Activated naive CD4-positive, alpha-beta T cell treated with Interleukin-2 at 50 U/mL for 16 hours (primary cell): ENCODE data around the gene EPSTI1.
"Not testable (repeated sequence)": the region's sequence is repeated elsewhere in the genome, so short reads cannot be mapped to it uniquely, and the experiment has no call there.

Source experiments
- DNase-seq: peaks from one replicate; pipeline ENCODE4 v3.0.0-alpha.2; 2020

EPSTI1 gene

DNA sequence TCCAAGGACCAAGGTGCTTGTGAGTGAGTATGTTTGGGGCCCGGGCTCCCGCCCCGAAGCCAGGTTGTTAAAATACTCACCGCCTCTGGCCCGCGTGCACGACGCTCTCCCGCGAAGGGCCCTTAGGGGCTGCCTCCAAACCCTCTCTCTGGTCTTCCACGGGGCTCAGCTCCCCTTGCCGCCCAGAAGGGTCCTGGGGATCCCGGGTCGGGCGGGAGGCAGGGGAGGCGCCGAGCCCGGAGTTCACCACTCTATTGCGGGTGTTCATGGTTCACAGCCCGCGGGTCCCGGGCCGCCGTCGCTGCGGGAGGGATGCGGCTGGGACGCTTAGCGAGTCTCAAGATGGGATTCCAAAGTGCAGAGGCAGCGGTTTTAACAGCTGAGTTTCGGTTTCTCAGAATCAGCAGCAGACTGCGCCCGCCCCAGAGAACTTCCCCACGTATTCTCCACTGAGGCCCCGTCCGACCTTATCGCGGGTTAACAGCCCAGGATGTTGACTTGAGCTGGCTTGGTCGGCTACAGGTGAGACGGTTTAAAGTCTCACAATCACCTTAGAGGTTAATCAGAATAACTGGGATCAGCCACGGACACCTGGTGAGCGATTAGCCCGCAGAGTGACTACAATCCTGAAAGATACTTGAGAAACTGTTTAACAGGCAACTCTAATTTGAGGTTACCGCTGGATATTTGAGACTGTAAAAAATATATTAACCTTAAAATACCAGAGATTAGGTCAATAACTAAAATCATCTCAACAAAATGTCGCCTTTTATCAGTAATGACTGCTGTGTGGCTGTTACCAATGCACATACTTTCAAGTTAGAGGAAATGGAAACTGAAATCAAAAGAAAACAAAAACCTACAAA lies at the start of gene EPSTI1:
Gene EPSTI1, minus strand, starts transcription at position 344 of the 866 bp plus-strand sequence. Its CDS starts 76 bp downstream, at position 268.
- DNase-seq = peak; percentile 76

GRCh38 chr13:43041369-43041921 lies 49.4 kb upstream of the EPSTI1 start:
- no peak for DNase-seq

DNA sequence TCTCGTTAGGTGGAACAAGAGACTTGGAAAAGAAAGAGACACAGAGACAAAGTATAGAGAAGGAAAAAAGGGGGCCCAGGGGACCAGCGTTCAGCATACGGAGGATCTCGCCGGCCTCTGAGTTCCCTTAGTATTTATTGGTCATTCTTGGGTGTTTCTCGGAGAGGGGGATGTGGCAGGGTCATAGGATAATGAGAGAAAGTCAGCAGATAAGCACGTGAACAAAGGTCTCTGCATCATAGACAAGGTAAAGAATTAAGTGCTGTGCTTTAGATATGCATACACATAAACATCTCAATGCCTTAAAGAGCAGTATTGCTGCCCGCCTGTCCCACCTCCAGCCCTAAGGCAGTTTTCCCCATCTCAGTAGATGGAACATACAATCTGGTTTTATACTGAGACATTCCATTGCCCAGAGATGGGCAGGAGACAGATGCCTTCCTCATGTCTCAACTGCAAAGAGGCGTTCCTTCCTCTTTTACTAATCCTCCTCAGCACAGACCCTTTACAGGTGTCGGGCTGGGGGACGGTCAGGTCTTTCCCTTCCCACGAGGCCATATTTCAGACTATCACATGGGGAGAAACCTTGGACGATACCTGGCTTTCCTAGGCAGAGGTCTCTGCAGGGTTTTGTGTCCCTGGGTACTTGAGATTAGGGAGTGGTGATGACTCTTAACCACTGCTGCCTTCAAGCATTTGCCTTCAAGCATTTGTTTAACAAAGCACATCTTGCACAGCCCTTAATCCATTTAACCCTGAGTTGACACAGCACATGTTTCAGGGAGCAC lies 48.7 kb upstream of the EPSTI1 start:
- not testable (repeated sequence) for DNase-seq

GRCh38 chr13:43039966-43040365 lies 47.9 kb upstream of the EPSTI1 start:
- DNase-seq = no peak

- no peak for DNase-seq
Measured at GRCh38 chr13:43036351-43037250, 44.6 kb upstream of the EPSTI1 start.

- DNase-seq = no peak
Measured at GRCh38 chr13:43033038-43033437, 41.0 kb upstream of the EPSTI1 start.

- no peak for DNase-seq
Measured at GRCh38 chr13:43031881-43032280, 39.8 kb upstream of the EPSTI1 start.

GRCh38 chr13:43030548-43030947 lies 38.5 kb upstream of the EPSTI1 start:
- no peak for DNase-seq

DNA sequence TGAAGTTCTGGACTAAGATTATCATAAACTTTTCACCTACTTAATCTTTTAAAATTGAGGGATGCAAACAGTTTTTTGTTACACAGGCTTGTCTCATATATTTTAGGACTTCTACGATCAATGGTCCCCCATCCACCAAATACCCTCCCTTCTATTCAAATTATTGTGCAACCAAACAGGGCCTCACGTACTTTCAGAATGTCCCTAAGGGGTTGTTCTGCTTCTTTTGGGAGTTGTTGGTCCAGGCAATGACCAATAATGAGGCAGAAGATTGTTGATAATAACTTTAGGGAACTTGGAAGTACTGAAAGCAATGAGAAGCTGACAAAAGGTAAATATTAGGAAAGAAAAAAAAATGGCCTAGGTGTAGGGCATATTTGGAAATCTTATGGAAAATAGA lies 34.2 kb upstream of the EPSTI1 start:
- no peak for DNase-seq

GRCh38 chr13:43023289-43023963 lies 31.4 kb upstream of the EPSTI1 start, which contains the start of gene DNAJC15:
TSS of gene DNAJC15 (plus strand) at chr13:43023586. CDS start at chr13:43023627, 41 bp downstream.
- peak; percentile 61 for DNase-seq

- DNase-seq = no peak
Measured at GRCh38 chr13:43022934-43023288, 30.9 kb upstream of the EPSTI1 start.

GRCh38 chr13:43021926-43022670 lies 30.1 kb upstream of the EPSTI1 start:
- DNase-seq = no peak

DNA sequence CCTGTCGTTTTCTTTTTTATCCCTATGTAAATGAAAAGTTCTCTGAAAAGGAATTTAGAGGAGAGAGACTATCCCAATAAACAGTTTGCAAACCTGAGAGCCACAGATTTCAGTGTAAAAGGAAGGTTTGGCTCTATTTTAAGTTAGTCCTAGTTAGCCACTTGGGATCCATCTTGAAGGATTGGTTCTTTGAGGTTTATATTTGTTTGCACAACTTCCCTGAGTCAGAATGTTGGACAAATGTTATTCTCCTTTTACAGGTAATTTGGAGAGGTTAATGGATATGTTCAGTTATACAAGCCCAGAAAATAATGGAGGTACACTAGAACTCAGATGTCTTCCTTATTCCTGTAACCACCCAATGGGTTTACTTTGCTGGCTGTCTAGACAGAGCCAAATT lies 28.8 kb upstream of the EPSTI1 start:
- DNase-seq = no peak

DNA sequence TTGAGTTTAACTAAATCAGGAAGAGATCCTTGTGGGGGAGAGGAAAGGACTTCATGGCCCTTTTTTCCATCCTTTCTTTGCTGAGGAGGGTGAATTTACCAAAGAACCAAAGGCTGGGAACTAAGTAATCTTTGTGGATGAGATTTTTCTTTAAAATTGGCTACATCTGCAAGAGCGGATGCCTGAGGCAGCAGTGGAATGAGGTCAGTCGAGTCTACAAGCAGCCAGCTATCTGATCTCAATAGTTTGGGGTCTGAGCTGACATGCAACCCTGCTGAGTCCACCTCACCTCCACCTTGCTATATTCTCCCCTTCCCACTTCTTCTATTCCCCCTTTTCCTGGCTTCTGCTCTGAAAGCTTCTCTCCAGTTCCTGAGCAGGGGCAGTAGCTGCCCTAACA lies 27.8 kb upstream of the EPSTI1 start:
- no peak for DNase-seq

GRCh38 chr13:43016226-43016625 lies 24.2 kb upstream of the EPSTI1 start:
- DNase-seq = no peak

DNA sequence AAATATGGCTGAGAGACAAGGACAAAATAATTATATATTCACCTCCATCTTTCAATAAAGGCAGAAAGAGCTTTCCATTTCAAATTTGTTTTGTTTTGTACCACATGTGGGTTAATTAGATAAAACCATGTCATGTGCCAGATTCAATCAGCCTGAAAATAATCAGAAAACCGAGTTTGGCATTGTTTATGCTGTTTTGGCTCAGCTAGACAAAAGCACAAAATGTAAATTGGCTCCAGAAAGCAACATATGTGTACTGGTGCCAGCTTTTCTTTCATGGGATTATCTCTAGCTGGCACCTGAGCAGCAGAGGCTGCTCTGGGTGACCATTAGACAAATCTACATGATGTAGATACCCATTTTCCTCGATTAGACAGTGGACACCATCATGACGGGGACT lies 22.1 kb upstream of the EPSTI1 start:
- no peak for DNase-seq

- no peak for DNase-seq
Measured at GRCh38 chr13:43009506-43009905, 17.5 kb upstream of the EPSTI1 start.

- DNase-seq = no peak
Measured at GRCh38 chr13:43008596-43008995, 16.6 kb upstream of the EPSTI1 start.

- no peak for DNase-seq
Measured at GRCh38 chr13:43006893-43007631, 15.0 kb upstream of the EPSTI1 start.

DNA sequence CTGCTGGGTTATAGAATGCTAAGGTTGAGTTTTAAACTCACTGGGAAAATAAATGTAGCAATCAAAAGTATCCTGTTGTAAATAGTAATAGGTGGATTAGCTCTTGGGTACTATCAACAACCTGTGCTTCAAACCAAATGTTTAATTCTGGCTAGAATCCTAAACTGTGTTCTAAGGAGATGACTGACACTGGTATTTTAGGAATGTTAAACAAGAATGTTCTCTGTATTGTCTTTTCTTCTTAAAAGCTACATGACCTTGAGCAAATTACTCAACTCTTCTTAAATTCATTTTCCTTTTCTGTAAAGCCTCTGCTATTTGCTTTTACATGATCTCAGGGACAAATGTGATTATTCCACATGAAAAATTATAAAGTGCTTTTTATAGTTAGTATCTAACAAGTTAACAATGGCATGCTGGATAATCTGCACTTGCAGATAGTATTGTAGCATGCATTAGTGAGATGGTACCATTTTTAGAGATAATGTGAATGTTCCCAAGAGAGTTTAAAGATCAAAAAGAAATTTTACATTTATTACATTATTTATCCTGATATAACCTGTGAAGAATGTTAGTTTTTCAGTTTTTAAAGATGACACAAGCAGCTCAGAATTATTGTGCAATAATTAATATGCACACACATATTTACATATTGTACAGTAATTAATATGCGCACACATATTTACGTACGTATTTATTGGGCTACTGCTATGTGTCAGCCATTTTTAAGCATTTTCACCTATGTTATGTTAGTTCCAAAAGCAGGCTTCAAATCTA lies 13.6 kb upstream of the EPSTI1 start:
- no peak for DNase-seq
